H1 (cell line): ENCODE measurements around the gene POLR2I. TPM values are rescaled to one million over a fixed set of nuclear protein-coding genes. Genes with fewer than 3 reads are reported as not detected.

Experiments
- SIN3A ChIP-seq, 2 experiments: IDR thresholded peaks in 1 of 2; conservative IDR thresholded peaks in 1 of 2; 2 replicates each; pipeline ENCODE4 v1.6.1; 2011 to 2012; ENCODE audit warnings: low read length in 2 of 2, improper control_type of control experiment in 1 of 2, low read depth in 1 of 2, mild to moderate bottlenecking in 1 of 2
- polyA plus RNA-seq, 7 experiments: library from polyadenylated mRNA; depleted of rRNA in 3 of 7; stranded (reverse) in 5 of 7; unstranded in 2 of 7; fragments of >200 nt in 5 of 7; fragments of 200-250 nt in 2 of 7; gene quantifications; 1 replicate in 5 of 7; 2 replicates in 1 of 7; 4 replicates in 1 of 7; pipeline versions ENCODE4 v1.2.1 to v1.2.3, GENCODE V29; 2011 to 2013; ENCODE audit warnings: missing spikeins in 2 of 7, mixed read lengths in 2 of 7
- total RNA-seq: library from RNA; stranded (reverse); fragmentation: NEBNext Ultra II Directional; extraction: Animal tissue kit (Norgen Biotek cat#: 25700); gene quantifications from 2 replicates; pipeline ENCODE4 v1.2.1, GENCODE V29; 2021

The POLR2I gene
- total and polyA plus RNA-seq, 2 of the 8 experiments (the other 6 are each of a cell fraction or from before 2014, with no cell fraction given), result 143 to 150 TPM

DNA sequence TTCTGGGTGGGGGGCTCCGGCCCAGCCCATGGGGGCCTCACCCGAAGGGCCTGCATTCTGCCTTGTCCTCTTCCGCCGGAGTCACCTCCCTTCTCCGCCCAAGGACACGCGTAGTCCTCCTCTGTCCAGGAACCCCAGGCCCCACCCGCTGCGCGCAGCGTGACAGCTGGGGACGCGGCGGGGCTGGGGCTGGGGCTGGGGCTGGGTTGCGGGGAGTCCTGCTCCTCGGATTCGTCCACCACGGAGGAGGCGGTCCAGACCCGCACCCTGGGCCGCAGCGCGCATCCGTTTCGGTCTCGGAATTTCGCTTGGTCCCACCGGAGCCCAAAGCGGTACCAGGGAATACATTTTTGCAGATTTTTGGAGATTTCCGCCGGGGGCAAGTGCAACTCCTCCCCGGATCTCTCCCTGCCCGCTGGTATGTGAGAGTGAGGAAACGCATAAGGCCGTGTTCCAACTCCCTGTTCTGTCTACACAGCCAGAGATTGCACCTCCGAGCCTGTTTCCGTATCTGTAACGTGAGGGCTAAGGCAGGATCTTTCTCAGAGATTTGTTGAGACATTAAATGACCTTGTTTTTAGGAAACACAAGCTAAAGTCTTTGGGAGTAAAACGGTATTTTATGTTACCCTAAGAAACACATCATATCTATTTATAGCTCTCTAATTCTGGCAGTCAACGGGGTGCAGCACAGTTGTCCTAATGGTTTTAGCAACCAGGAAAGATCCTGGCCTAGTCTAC, 37.8 kb upstream of the POLR2I start, which contains the start of gene COX7A1 (continued):
- TF ChIP-seq SIN3A (conservative IDR thresholded peaks at IDR 0.05 in 1 of 2, IDR thresholded peaks at IDR 0.05 in 1 of 2; ENCODE audit: low read depth in 1 of 2, low read length in 2 of 2), result no peak
- TF ChIP-seq, all 59 proteins: peak for 0
